Measurements from ENCODE around the gene WDR35.

WDR35 gene

GRCh38 chr2:19947184-19947940 lies 42.5 kb downstream of the WDR35 start (continued):
- no peak for TF ChIP-seq SNAI2 (CRISPR knock-in tag; IDR thresholded peaks at IDR 0.05)
- TF ChIP-seq TOX (CRISPR knock-in tag; IDR thresholded peaks at IDR 0.05; ENCODE audit: borderline replicate concordance) = no peak
- no peak for TF ChIP-seq ZNF8 (CRISPR knock-in tag; IDR thresholded peaks at IDR 0.05)
- no peak for TF ChIP-seq RARB (CRISPR knock-in tag; IDR thresholded peaks at IDR 0.05)

- ATAC-seq = no peak
- TF ChIP-seq CREB5 (CRISPR knock-in tag; IDR thresholded peaks at IDR 0.05; ENCODE audit: low read depth) (no peak), CSRNP3 (CRISPR knock-in tag; IDR thresholded peaks at IDR 0.05) (no peak), OSR1 (CRISPR knock-in tag; IDR thresholded peaks at IDR 0.05) (no peak), PPARA (CRISPR knock-in tag; IDR thresholded peaks at IDR 0.05; ENCODE audit: borderline replicate concordance) (no peak), TCF4 (CRISPR knock-in tag; IDR thresholded peaks at IDR 0.05; ENCODE audit: borderline replicate concordance) (no peak), CSDC2 (CRISPR knock-in tag; IDR thresholded peaks at IDR 0.05) (no peak), SNAI2 (CRISPR knock-in tag; IDR thresholded peaks at IDR 0.05) (no peak), RARB (CRISPR knock-in tag; IDR thresholded peaks at IDR 0.05) (no peak), PATZ1 (CRISPR knock-in tag; IDR thresholded peaks at IDR 0.05; ENCODE audit: borderline replicate concordance) (no peak), BACH2 (CRISPR knock-in tag; IDR thresholded peaks at IDR 0.05; ENCODE audit: borderline replicate concordance) (no peak), GLIS3 (CRISPR knock-in tag; IDR thresholded peaks at IDR 0.05) (no peak), TOX (CRISPR knock-in tag; IDR thresholded peaks at IDR 0.05; ENCODE audit: borderline replicate concordance) (no peak), ZC3H10 (CRISPR knock-in tag; IDR thresholded peaks at IDR 0.05) (no peak), ZFP3 (CRISPR knock-in tag; IDR thresholded peaks at IDR 0.05) (no peak), TSHZ2 (CRISPR knock-in tag; IDR thresholded peaks at IDR 0.05) (no peak), ESRRG (CRISPR knock-in tag; IDR thresholded peaks at IDR 0.05) (no peak), ZNF8 (CRISPR knock-in tag; IDR thresholded peaks at IDR 0.05) (no peak), ZFP30 (CRISPR knock-in tag; IDR thresholded peaks at IDR 0.05) (no peak)
Observed at GRCh38 chr2:19944205-19944845, 45.6 kb downstream of the WDR35 start.

GRCh38 chr2:19943189-19943588 lies 46.7 kb downstream of the WDR35 start:
- TF ChIP-seq TCF4 (CRISPR knock-in tag; IDR thresholded peaks at IDR 0.05; ENCODE audit: borderline replicate concordance) (no peak), ZNF565 (CRISPR knock-in tag; conservative IDR thresholded peaks at IDR 0.05; ENCODE audit: low read depth) (no peak), ZC3H10 (CRISPR knock-in tag; IDR thresholded peaks at IDR 0.05) (no peak), ARNTL (CRISPR knock-in tag; IDR thresholded peaks at IDR 0.05; ENCODE audit: borderline replicate concordance, low read depth) (no peak), TOX (CRISPR knock-in tag; IDR thresholded peaks at IDR 0.05; ENCODE audit: borderline replicate concordance) (no peak), PATZ1 (CRISPR knock-in tag; IDR thresholded peaks at IDR 0.05; ENCODE audit: borderline replicate concordance) (no peak), ZFP30 (CRISPR knock-in tag; IDR thresholded peaks at IDR 0.05) (no peak), ZNF8 (CRISPR knock-in tag; IDR thresholded peaks at IDR 0.05) (no peak), BACH2 (CRISPR knock-in tag; IDR thresholded peaks at IDR 0.05; ENCODE audit: borderline replicate concordance) (no peak), GLIS3 (CRISPR knock-in tag; IDR thresholded peaks at IDR 0.05) (no peak), CSDC2 (CRISPR knock-in tag; IDR thresholded peaks at IDR 0.05) (no peak)
- ATAC-seq = no peak
